Panc1 (cell line): ENCODE results near the gene EGFLAM. TPM values are rescaled to one million over a fixed set of nuclear protein-coding genes. Genes with fewer than 3 reads are reported as not detected.

ENCODE experiments used
- ATAC-seq: fragments of 200-7000 bp; cut with Tn5 transposase; 2 replicates; pipeline ENCODE4 v1.9.1; 2020; ENCODE audit warnings: mild to moderate bottlenecking, moderate library complexity
- BruUV-seq: library from RNA; stranded (reverse); fragments of 400-500 nt; replicated peaks from 2 replicates; lab custom pipeline; 2021; lab: Mats Ljungman, UMichigan
- CTCF ChIA-PET: fragments of 300-600 bp; sonication (Branson Sonifier 250); formaldehyde crosslinking; loops from one replicate; lab custom pipeline; 2022; ENCODE audit warnings: antibody characterized with exemption; lab: Charles Lee
- POLR2A ChIA-PET: fragments of 300-600 bp; sonication (Branson Sonifier 250); formaldehyde crosslinking; loops from one replicate; lab custom pipeline; 2022; ENCODE audit warnings: antibody characterized with exemption; lab: Charles Lee
- DNase-seq: peaks from one replicate; pipeline ENCODE4 v3.0.0-alpha.2; 2010; ENCODE audit warnings: low read depth, low spot score
- H3K27ac ChIP-seq: 2 replicates; pipeline ENCODE4 v1.5.1; 2011; ENCODE audit warnings: mild to moderate bottlenecking, low read length, inconsistent platforms
- H3K27me3 ChIP-seq: fragments of 200-500 bp; sonication (Bioruptor generic); 2 replicates; pipeline ENCODE4 v1.6.0; 2014; ENCODE audit warnings: low read length, inconsistent platforms; ENCODE audit not compliant: control insufficient read depth, insufficient read depth
- H3K36me3 ChIP-seq: fragments of 200-500 bp; sonication (Bioruptor generic); 2 replicates; pipeline ENCODE4 v1.5.1; 2014; ENCODE audit warnings: inconsistent platforms, mild to moderate bottlenecking, low read length, moderate library complexity; ENCODE audit not compliant: control insufficient read depth, insufficient read depth
- H3K4me1 ChIP-seq: 2 replicates; pipeline ENCODE4 v1.5.1; 2011; ENCODE audit warnings: inconsistent platforms, mild to moderate bottlenecking, low read length, moderate library complexity; ENCODE audit not compliant: control insufficient read depth, insufficient read depth
- H3K4me3 ChIP-seq, 2 experiments: 2 replicates each; pipeline ENCODE4 v1.5.1; 2011 to 2012; ENCODE audit warnings: low read depth in 2 of 2, low read length in 2 of 2, mild to moderate bottlenecking in 2 of 2, inconsistent platforms in 1 of 2, moderate library complexity in 1 of 2
- H3K9me3 ChIP-seq: fragments of 200-500 bp; sonication (Bioruptor generic); 2 replicates; pipeline ENCODE4 v1.5.1; 2014; ENCODE audit warnings: low read depth, mild to moderate bottlenecking, inconsistent platforms, low read length, moderate library complexity; ENCODE audit not compliant: control insufficient read depth, insufficient read depth
- POLR2AphosphoS5 ChIP-seq: IDR thresholded peaks from 2 replicates; pipeline ENCODE4 v1.6.1; 2012; ENCODE audit warnings: mild to moderate bottlenecking, low read depth, low read length, moderate library complexity
- SIN3A ChIP-seq: IDR thresholded peaks from 2 replicates; pipeline ENCODE4 v1.6.1; 2012; ENCODE audit warnings: low read depth, mild to moderate bottlenecking, low read length, moderate library complexity, borderline replicate concordance; ENCODE audit not compliant: insufficient read depth
- TCF7L2 ChIP-seq: IDR thresholded peaks from 2 replicates; pipeline ENCODE4 v1.6.1; 2011; ENCODE audit warnings: mild to moderate bottlenecking, low read depth, low read length, inconsistent platforms
- in situ Hi-C: cut with HindIII; loops from 2 replicates; pipeline ENCODE4 v1.10.0; 2016; ENCODE audit warnings: low sequenced_read_pairs, low pct_unique_long_range_greater_than_20kb
- intact Hi-C: fragments of 100-400 bp; cut with micrococcal nuclease; formaldehyde crosslinking; loops from one replicate; pipeline ENCODE4 v1.10.0; 2022; ENCODE audit not compliant: unreplicated experiment
- total RNA-seq: library from RNA; stranded (reverse); gene quantifications from one replicate; pipeline ENCODE4 v1.2.1, GENCODE V29; 2021; ENCODE audit not compliant: unreplicated experiment
- TF ChIP-seq, protein P1 (sequence below), 2 experiments: IDR thresholded peaks; 2 replicates each; pipeline ENCODE4 v1.6.1; 2011 to 2012; ENCODE audit warnings: low read depth in 2 of 2, control low read depth in 1 of 2, low read length in 1 of 2, mild to moderate bottlenecking in 1 of 2, moderate library complexity in 1 of 2; ENCODE audit not compliant: insufficient read depth in 1 of 2
- TF ChIP-seq, protein P2 (sequence below): fragments of 450-650 bp; IDR thresholded peaks from 2 replicates; pipeline ENCODE4 v1.5.1; 2017; ENCODE audit warnings: mild to moderate bottlenecking

Gene EGFLAM
- total RNA-seq, 1 experiment from 2014 or later: 14.8 TPM

DNA sequence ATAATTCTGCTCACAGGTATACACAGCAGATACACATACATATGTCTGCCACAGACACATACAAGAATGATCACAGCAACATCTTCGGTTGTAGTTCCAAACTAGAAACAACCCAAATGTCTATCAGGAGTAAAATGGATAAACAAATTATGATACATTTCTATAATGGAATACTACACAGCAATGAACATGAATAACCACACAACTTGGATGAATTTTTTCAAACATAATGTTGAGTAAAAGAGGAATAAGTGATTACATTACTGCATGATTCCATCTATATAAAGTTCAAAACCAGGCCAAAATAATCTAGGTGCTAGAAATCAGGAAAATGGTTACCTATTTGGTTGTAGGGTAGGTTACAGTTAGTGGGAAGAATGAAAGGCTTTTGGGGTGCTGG, 4.6 kb upstream of the EGFLAM start:
- Histone ChIP-seq H3K27me3 (peaks cover 29% of the 10 kb centered on the region), H3K27ac (no peak overlapping the region), H3K36me3 (no peaks in the 10 kb centered on the region), H3K4me1 (no peaks in the 10 kb centered on the region), H3K9me3 (no peaks in the 10 kb centered on the region), H3K4me3 (no peak overlapping the region)
- POLR2A ChIA-PET: no interaction called here
- ATAC-seq (no peak), DNase-seq (no peak)
- TF ChIP-seq POLR2AphosphoS5: no peak
- TF ChIP-seq, protein P1, sequence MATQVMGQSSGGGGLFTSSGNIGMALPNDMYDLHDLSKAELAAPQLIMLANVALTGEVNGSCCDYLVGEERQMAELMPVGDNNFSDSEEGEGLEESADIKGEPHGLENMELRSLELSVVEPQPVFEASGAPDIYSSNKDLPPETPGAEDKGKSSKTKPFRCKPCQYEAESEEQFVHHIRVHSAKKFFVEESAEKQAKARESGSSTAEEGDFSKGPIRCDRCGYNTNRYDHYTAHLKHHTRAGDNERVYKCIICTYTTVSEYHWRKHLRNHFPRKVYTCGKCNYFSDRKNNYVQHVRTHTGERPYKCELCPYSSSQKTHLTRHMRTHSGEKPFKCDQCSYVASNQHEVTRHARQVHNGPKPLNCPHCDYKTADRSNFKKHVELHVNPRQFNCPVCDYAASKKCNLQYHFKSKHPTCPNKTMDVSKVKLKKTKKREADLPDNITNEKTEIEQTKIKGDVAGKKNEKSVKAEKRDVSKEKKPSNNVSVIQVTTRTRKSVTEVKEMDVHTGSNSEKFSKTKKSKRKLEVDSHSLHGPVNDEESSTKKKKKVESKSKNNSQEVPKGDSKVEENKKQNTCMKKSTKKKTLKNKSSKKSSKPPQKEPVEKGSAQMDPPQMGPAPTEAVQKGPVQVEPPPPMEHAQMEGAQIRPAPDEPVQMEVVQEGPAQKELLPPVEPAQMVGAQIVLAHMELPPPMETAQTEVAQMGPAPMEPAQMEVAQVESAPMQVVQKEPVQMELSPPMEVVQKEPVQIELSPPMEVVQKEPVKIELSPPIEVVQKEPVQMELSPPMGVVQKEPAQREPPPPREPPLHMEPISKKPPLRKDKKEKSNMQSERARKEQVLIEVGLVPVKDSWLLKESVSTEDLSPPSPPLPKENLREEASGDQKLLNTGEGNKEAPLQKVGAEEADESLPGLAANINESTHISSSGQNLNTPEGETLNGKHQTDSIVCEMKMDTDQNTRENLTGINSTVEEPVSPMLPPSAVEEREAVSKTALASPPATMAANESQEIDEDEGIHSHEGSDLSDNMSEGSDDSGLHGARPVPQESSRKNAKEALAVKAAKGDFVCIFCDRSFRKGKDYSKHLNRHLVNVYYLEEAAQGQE (IDR thresholded peaks at IDR 0.05; ENCODE audit: insufficient read depth in 1 of 2, low read depth in 2 of 2, low read length in 1 of 2): no peak
- no peak for TF ChIP-seq SIN3A
- TF ChIP-seq TCF7L2: no peak
- TF ChIP-seq, protein P2, sequence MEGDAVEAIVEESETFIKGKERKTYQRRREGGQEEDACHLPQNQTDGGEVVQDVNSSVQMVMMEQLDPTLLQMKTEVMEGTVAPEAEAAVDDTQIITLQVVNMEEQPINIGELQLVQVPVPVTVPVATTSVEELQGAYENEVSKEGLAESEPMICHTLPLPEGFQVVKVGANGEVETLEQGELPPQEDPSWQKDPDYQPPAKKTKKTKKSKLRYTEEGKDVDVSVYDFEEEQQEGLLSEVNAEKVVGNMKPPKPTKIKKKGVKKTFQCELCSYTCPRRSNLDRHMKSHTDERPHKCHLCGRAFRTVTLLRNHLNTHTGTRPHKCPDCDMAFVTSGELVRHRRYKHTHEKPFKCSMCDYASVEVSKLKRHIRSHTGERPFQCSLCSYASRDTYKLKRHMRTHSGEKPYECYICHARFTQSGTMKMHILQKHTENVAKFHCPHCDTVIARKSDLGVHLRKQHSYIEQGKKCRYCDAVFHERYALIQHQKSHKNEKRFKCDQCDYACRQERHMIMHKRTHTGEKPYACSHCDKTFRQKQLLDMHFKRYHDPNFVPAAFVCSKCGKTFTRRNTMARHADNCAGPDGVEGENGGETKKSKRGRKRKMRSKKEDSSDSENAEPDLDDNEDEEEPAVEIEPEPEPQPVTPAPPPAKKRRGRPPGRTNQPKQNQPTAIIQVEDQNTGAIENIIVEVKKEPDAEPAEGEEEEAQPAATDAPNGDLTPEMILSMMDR: no peak
- CTCF ChIA-PET: no interaction called here
- BruUV-seq: no TSS peak
- intact Hi-C loops: no loop called here
- in situ Hi-C loops: no loop called here

DNA sequence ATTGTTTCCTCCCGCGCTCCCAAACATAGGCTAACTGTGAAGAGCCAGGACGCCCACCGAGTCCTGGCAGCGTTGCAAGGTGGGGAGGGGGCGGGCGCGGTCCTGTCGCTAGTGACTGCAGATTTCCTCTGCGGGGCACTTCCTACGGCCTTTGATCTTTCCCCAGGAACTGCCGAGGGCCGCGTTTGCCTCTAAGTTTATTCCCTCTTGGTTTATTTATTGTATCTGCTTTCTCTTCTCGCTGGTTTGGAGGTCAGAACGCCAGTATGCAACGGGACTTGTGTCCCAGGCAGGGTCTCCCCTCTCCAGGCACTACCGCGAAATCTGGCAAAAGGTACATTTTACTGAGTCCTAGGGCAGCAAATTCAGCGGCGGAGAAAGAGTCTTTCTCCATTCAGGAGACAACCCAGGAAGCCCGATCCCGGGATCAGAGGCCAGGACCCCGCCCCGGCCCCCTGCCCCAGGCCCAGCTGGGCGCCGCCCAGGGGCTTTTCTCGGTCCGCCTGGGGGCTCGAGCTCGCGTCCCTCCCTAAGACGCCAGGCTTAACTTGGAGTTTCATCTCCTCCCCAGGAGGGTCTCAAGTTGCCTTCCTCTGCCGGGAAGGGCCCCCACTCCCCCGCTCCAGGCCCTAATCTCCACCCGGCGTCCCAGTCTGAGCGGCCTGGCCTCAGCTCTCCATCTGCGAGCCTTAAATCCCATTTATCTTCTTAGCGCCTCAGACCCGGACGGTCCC, 884 bp upstream of the EGFLAM start:
- POLR2A ChIA-PET: interaction anchor here (0.6 kb wide), 1 partner anchor 584 kb away, joined by 3 read pairs; no protein-coding TSS in a partner anchor
- in situ Hi-C loops: no loop called here
- no peak for ATAC-seq
- TF ChIP-seq, protein P1 (IDR thresholded peaks at IDR 0.05; ENCODE audit: insufficient read depth in 1 of 2, low read depth in 2 of 2, low read length in 1 of 2): no peak
- TF ChIP-seq, protein P2: no peak
- TF ChIP-seq SIN3A: no peak
- no peak for TF ChIP-seq POLR2AphosphoS5
- TF ChIP-seq TCF7L2: no peak; the same call in 1 of the 2 replicates
- BruUV-seq: no TSS peak
- H3K4me3 ChIP-seq: no peak overlapping the region
- no peaks in the 10 kb centered on the region for H3K9me3 ChIP-seq
- intact Hi-C loops: no loop called here
- H3K36me3 ChIP-seq: no peaks in the 10 kb centered on the region
- DNase-seq: no peak
- H3K27ac ChIP-seq: no peak overlapping the region
- peaks cover 34% of the 10 kb centered on the region for H3K27me3 ChIP-seq
- CTCF ChIA-PET: interaction anchor here (1.4 kb wide), 1 partner anchor 8 kb away, joined by 4 read pairs; no protein-coding TSS in a partner anchor
- H3K4me1 ChIP-seq: 0 out of 2 replicates have a peak, but pooled peaks cover 4% of the 10 kb centered on the region
